NCI-H187 (cell line): Measurements from ENCODE around the gene ARHGEF26.

Experiments used
- DNase-seq, 2 experiments: peaks; one replicate each; lab custom pipeline; 2025; lab: John Stamatoyannopoulos, UW

Gene ARHGEF26

DNA sequence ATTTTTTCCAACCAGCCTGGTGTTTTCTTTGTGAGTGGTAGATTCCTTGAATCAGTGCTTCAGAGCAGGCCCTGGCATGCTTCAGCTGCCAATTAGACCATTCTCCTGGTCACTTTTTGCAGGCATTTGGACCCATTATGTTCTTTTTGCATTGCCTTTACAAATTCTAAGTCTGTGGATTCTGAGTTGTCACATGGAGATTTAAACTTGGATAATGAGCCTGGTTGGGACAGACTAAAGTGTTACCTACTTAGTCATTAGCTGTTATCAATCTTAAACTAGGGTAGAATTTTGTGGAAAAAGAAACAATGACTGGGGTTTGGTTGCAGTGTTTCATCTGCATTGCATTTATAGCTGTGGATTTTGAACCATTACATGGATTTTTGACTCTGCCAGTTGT is 40.6 kb downstream of the ARHGEF26 start:
- DNase-seq, result no peak

DNA sequence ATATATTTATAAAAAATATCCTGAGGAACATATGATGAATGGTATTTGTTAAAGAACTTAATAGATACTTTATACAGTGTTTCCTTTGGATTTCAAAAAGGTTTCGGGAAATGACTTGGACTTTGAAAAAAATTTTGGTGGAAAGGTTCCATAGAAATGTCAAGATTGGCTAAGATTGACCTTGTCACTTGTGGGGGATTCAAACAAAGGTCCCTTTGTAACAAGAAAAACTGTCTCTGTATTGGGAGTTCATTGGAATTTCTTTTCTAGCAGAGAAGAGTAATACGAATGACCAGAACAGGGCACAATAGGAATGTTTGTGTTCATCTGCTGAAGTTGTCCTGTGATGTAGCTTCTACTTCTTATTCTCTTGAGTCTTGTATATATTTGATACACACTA is 43.2 kb downstream of the ARHGEF26 start:
- DNase-seq, result no peak

GRCh38 chr3:154168998-154169795 is 48.0 kb downstream of the ARHGEF26 start:
- DNase-seq, result no peak

DNA sequence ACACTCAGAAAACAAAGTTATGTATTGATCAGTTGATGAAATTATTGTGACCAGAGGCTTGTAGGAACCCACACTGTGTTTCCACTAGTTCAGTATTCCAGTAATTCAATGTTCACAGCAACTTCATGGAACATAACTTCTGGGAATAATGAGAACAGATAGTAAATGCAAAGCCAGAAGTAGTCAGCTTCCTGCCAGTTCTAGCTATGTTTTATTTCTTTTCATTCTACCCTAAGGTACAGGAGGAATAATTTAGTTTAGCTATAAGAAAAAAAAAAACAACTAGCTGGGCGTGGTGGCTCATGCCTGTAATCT is 48.6 kb downstream of the ARHGEF26 start:
- no peak for DNase-seq

- no peak for DNase-seq
Observed at GRCh38 chr3:154170300-154170699, 49.1 kb downstream of the ARHGEF26 start.

DNA sequence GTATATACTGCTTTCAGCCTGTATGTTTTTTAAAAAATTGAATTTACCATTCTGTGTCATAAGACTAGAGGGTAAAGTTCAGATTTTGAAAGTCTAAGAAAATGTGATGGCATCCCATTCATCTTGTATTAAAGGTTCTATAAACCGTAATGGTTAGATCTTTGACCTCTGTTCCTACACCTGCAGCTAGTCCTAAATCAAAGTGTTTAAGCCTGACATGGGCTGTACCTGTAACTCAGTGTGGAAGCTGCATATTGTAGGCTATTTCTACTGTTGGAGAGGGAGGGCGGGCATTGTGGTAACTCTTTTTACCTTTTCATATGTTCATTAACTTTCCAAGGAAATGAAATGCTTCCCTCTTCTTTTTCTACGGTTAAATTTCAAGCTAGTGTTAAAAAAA is 53.9 kb downstream of the ARHGEF26 start:
- DNase-seq, result no peak

DNA sequence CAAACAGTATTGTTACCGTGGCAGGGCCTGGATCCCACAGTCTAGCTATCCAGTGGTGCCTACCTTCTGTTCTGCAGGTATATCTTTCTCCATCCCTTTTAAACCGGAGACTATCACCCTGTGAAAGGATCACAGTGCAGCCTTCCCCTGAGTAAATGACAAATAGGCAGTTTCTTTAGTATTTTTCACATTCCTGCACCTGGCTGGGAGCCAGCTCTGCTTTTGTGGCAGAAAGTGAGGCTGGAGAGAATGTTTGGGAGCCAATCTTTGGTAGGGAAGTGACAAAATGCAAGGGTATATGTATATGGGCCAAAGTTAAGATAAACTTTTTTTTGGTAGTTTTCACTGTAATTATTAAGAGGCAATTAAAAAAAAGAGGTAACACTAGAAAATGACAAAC is 54.8 kb downstream of the ARHGEF26 start:
- DNase-seq, result no peak

DNA sequence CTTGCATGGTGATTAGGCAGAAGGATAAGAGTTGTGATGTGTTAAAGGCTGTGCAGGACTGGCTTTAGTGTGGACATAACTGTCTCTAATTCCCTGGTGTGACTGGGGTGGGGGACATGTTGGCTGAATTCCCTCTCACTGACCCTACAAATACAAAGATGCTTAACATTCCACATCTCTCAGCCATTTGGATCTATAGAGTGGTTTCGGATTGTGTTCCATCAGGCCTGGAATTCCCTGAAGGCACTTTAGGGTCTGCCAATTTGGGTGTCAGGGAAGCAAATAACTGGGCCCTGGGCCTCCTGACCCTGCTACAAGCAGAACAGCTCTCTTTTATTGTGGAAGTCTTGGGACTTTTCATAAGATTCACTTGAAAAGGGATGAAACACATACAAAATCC is 56.2 kb downstream of the ARHGEF26 start:
- no peak for DNase-seq

- DNase-seq, result no peak
Observed at GRCh38 chr3:154178172-154178571, 57.0 kb downstream of the ARHGEF26 start.

- DNase-seq, result no peak
Observed at GRCh38 chr3:154180836-154181691, 59.9 kb downstream of the ARHGEF26 start.

DNA sequence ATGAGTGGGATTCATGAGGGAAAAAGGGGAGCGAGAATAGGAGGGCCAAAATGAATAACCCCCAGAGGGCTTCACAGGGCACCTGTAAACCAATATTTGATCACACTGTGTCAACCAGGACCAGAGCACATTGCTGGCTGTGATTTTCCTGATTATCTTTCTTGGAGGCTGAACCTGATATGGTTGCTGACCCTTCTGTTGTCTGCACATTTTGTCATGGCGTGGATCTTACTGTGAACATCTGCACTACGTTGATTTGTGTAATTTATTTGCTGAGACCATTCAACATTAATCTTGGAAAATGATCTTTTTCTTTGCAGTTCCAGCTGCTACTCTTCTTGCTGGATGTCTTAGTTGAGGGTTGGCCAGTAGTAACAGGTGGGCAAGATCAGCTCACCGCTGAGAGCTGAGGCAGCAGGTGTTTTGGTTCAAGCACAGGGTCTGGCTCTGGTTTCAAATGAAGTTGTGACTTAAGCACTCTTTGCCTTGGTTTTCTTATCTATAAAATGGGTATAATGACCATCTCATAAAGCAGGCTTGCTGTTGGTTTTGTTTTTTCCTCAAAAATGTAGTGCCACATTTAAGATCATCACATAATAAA is 61.2 kb downstream of the ARHGEF26 start:
- no peak for DNase-seq

- DNase-seq, result no peak
Observed at GRCh38 chr3:154182975-154183374, 61.8 kb downstream of the ARHGEF26 start.

DNA sequence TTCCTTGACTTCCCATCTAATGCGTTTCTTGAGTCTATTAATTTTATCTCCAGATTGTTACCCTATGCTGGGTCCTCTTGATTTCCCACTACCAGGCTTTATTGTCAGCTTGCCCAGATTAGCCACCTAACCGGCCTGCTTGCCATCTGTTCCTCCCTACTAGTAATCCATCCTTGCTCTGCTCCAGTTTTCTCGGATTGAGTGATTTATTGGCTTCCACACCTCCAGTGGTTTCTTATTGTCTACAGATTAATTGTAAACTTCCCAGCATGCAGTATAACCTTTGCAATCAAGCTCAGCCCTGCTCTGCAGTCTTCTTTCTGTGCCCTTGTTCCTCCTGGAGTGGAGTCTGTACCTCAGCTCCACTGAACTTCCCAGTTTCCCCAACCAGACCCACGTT is 63.4 kb downstream of the ARHGEF26 start:
- no peak for DNase-seq

GRCh38 chr3:154188437-154188836 is 67.2 kb downstream of the ARHGEF26 start:
- no peak for DNase-seq

DNA sequence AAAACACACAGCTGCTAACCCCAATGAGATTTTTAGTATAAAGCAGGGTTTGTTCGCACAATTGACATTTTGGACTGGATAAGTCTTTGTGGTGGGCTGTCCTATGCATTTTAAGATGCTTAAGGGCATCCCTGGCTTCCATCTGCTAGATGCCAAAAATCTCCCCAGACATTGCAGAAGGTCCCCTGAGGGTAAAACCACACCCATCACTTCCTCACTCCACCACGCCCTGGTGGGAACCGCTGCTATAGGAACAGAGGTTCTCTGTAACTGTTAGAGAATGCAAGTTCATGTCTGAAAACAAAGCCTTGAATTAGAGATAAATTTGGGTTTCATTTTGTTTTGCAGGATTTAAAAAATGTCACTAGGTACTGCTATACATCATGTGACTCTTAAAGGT is 67.7 kb downstream of the ARHGEF26 start:
- DNase-seq, result no peak

DNA sequence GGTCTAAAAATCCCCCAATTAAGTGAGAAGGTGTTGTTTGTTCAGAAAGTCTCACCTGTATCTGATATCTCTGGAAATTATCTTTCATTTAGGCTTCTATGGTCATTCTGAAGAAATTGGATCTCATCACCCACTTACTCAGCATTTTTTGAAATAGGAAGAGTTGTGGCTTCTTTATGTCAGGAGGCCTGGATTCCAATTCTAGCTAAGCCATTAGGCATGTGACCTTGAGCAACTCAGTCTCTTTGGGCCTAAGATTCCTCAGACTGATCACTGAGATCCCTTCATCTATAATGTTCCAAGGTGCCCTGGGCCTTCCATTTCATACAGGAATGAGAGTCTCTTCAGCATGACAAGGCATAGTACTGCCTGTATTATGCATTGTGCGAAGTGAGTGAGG is 70.3 kb downstream of the ARHGEF26 start:
- no peak for DNase-seq

DNA sequence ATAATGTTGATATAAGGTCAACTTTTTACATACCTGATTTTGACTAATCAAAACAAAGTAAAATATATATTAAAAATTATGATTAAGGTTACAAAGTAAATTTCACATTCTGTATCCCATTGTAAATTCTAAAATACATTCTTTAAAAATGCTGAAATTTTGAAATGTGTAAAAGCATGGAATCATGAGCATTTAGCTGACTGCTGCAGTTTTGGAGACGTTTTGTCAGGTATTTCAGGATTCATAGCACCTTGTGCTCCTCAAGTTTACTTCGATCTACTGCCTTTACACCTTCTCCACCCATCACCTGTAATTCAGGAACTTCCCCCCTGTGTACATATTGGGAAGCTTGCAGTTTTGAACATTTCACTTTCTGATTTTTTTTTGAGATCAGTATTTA is 71.0 kb downstream of the ARHGEF26 start:
- DNase-seq, result no peak

DNA sequence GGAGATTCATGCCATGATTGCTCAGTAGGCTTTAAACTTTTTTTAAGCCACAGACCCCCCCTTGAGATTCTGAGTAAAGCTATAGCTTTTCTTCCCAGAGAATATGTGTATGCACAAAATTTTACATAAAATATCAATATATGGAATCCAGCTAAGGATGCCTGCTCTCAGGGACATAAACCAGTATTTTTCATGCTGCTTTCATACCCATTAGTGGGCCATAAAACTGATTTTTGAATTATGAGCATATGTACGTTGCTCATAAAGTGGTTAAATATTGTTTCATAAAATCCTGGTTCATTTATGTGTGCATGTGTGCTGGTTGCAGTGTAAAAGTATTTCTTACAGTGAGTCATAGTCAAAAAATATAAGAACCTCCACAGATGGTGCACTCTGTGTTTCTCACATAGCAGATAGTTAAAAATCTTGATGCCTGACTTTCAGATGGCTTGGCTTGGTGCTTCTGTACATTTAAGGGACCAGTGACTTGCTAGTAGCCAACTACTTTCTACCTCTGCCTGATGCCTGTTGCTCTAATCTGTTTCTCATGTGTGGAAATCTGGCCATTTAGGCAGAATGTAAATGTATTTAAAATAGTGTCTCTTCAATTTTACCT is 71.9 kb downstream of the ARHGEF26 start:
- no peak for DNase-seq

DNA sequence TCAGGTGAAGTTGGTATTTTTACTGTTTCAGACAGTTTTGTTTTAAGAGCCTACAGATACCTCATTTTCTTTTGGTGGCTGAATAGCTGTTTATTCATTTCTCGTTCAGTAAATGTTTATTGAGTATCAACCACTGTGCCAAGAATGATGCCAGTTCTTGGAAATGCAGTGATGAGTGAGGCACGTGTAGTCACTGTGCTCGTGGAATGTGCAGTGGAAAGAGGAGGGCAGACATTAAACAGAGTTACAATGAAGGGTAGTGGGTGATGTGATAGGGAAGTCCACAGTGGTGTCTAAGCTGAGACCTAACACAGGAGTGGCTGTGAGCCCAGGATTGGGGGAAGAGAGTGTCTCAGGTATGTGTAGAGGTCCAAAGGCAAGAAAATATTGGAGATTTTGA is 73.7 kb downstream of the ARHGEF26 start:
- DNase-seq, result no peak

GRCh38 chr3:154195620-154196356 is 74.6 kb downstream of the ARHGEF26 start:
- DNase-seq, result no peak

GRCh38 chr3:154197751-154198150 is 76.6 kb downstream of the ARHGEF26 start:
- DNase-seq, result no peak

DNA sequence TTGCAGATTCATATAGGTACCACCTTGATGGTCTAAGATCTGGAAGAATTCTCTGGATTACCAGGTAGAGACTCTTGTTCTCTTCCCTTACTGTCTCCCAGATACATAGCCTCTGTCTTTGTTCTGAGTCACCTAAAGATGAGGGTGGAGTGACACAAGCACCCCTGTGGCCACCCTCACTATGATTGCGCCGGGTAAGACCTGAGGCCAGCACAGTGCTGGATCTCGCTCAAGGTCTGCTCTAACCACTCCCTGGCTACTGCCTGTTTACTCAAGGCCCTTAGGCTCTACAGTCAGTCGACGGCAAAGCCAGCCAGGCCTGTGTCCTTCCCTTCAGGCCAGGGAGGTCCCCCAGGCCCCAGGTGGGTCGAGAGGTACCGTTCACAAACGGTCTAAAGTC is 88.3 kb downstream of the ARHGEF26 start:
- no peak for DNase-seq
